Brain microvascular endothelial cell (primary cell): ENCODE measurements around the gene TNNI2.

Experiments used
- DNase-seq: peaks from one replicate; pipeline ENCODE4 v3.0.0-alpha.2; 2020
- H3K27ac ChIP-seq: fragments of 250-450 bp; sonication (Bioruptor Pico); 2 replicates; pipeline ENCODE4 v1.5.1; 2020; ENCODE audit warnings: mild to moderate bottlenecking, moderate library complexity
- H3K27me3 ChIP-seq: fragments of 250-450 bp; sonication (Bioruptor Pico); replicated peaks from 2 replicates; pipeline ENCODE4 v1.5.1; 2020; ENCODE audit warnings: mild to moderate bottlenecking
- H3K36me3 ChIP-seq: fragments of 250-450 bp; sonication (Bioruptor Pico); replicated peaks from 2 replicates; pipeline ENCODE4 v1.5.1; 2020; ENCODE audit warnings: mild to moderate bottlenecking
- H3K4me3 ChIP-seq: 2 replicates; pipeline ENCODE4 v1.5.1; 2011; ENCODE audit warnings: low read depth, mild to moderate bottlenecking, control low read depth, low read length, moderate library complexity
- CTCF ChIP-seq: IDR thresholded peaks from 2 replicates; pipeline ENCODE4 v1.5.1; 2011; ENCODE audit warnings: low read depth, mild to moderate bottlenecking, moderate library complexity, low read length, control low read depth, inconsistent platforms; ENCODE audit errors: missing control alignments
- in situ Hi-C: cut with HindIII; loops from 2 replicates; pipeline ENCODE4 v1.10.0; 2017; ENCODE audit warnings: low sequenced_read_pairs, low pct_ligation_motif_present

Gene TNNI2

GRCh38 chr11:1838426-1839144, at the start of gene TNNI2:
Gene TNNI2 (plus strand): TSS chr11:1838981. CDS start chr11:1839697, 716 bp downstream.
- no peak for TF ChIP-seq CTCF
- DNase-seq, result no peak
- no peak within 1 kb of the TSS for H3K4me3 ChIP-seq
- H3K36me3 ChIP-seq, result no peaks in the 10 kb centered on the region
- no peaks in the 10 kb centered on the region for H3K27me3 ChIP-seq
- no peak within 1 kb of the TSS for H3K27ac ChIP-seq
- in situ Hi-C loops, result no loop called here

GRCh38 chr11:1791912-1792311, 46.9 kb upstream of the TNNI2 start:
- Histone ChIP-seq H3K27me3 (peaks cover 8% of the 10 kb centered on the region), H3K4me3 (no peak overlapping the region), H3K36me3 (no peaks in the 10 kb centered on the region), H3K27ac (no peak overlapping the region)
- no peak for TF ChIP-seq CTCF
- DNase-seq, result no peak
- in situ Hi-C loops, result no loop called here

DNA sequence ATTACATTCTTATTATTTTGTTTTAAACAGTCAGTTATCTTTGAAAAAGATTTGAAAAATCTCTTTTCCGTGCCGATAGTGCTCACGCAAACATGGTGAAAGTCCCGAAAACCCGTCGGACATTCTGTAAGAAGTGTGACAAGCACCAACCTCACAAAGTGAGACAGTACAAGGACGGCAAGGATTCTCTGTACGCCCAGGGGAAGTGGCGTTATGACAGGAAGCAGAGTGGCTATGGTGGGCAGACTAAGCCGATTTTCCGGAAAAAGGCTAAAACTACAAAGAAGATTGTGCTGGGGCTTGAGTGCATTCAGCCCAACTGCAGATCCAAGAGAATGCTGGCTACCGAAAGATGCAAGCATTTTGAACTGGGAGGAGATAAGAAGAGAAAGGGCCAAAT, 46.3 kb upstream of the TNNI2 start:
- no peak for DNase-seq
- H3K4me3 ChIP-seq, result no peak overlapping the region
- H3K27ac ChIP-seq, result no peak overlapping the region
- no peaks in the 10 kb centered on the region for H3K36me3 ChIP-seq
- in situ Hi-C loops, result no loop called here
- TF ChIP-seq CTCF, result no peak
- H3K27me3 ChIP-seq, result peaks cover 10% of the 10 kb centered on the region

DNA sequence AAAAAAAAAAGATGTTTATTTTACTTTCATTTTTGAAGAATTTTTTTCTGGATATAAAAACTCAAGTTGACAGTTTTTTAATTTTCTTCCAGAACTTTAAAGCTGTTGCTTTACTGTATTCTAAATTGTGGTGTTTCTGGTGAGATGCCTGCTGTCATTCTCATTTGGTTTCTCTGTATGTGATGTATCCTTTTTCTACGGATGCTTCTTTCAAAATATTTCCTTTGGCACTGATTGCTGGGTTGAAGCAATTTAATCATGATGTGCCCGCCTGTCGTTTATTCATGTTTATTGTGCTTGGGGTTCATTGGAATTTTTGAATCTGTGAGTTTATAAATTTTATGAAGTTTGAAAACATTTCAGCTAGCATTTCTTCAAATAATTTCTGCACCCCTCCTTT, 45.7 kb upstream of the TNNI2 start:
- in situ Hi-C loops, result no loop called here
- TF ChIP-seq CTCF, result no peak
- no peak for DNase-seq
- Histone ChIP-seq H3K27ac (no peak overlapping the region), H3K4me3 (no peak overlapping the region), H3K36me3 (no peaks in the 10 kb centered on the region), H3K27me3 (peaks cover 10% of the 10 kb centered on the region)

- Histone ChIP-seq H3K4me3 (no peak overlapping the region), H3K36me3 (no peaks in the 10 kb centered on the region), H3K27me3 (peaks cover 10% of the 10 kb centered on the region), H3K27ac (no peak overlapping the region)
- TF ChIP-seq CTCF, result peak; percentile 14
- DNase-seq, result no peak
- in situ Hi-C loops, result no loop called here
These were observed 42.3 kb upstream of the TNNI2 start for GRCh38 chr11:1796413-1797011.
